Loucy (cell line): Measurements from ENCODE around the gene BABAM2.

Source experiments
- H2AFZ ChIP-seq: fragments of 200-600 bp; sonication (generic); 2 replicates; pipeline ENCODE4 v1.6.0; 2016; ENCODE audit warnings: antibody characterized with exemption, mild to moderate bottlenecking, low read length, moderate library complexity
- H3F3A ChIP-seq: fragments of 200-600 bp; 2 replicates; pipeline ENCODE4 v1.6.0; 2016; ENCODE audit warnings: antibody characterized with exemption, low read depth, mild to moderate bottlenecking
- H3K27me3 ChIP-seq: fragments of 200-600 bp; sonication (generic); 2 replicates; pipeline ENCODE4 v1.6.1; 2014; ENCODE audit warnings: low read length, mild to moderate bottlenecking; ENCODE audit not compliant: insufficient read depth, poor library complexity, severe bottlenecking
- H3K36me3 ChIP-seq: fragments of 200-600 bp; sonication (generic); 2 replicates; pipeline ENCODE4 v1.6.1; 2016; ENCODE audit warnings: low read length; ENCODE audit not compliant: insufficient read depth
- H3K4me1 ChIP-seq: fragments of 200-600 bp; sonication (generic); 2 replicates; pipeline ENCODE4 v1.5.1; 2014; ENCODE audit warnings: low read length, mild to moderate bottlenecking; ENCODE audit not compliant: insufficient read depth, poor library complexity, severe bottlenecking
- H3K4me2 ChIP-seq: fragments of 200-600 bp; sonication (generic); 2 replicates; pipeline ENCODE4 v1.6.0; 2014; ENCODE audit warnings: antibody characterized with exemption, low read length, low read depth, mild to moderate bottlenecking; ENCODE audit not compliant: poor library complexity, severe bottlenecking
- H3K4me3 ChIP-seq: fragments of 200-600 bp; sonication (generic); 2 replicates; pipeline ENCODE4 v1.5.1; 2014; ENCODE audit warnings: low read length, mild to moderate bottlenecking, mixed read lengths; ENCODE audit not compliant: poor library complexity, severe bottlenecking
- H3K79me2 ChIP-seq: fragments of 200-600 bp; sonication (generic); 2 replicates; pipeline ENCODE4 v1.6.1; 2014; ENCODE audit warnings: low read length; ENCODE audit not compliant: insufficient read depth
- H3K9ac ChIP-seq: fragments of 200-600 bp; sonication (generic); 2 replicates; pipeline ENCODE4 v1.6.0; 2014; ENCODE audit warnings: mild to moderate bottlenecking, low read depth, low read length, moderate library complexity; ENCODE audit not compliant: poor library complexity, severe bottlenecking
- H3K9me2 ChIP-seq: fragments of 200-600 bp; sonication (generic); replicated peaks from 2 replicates; pipeline ENCODE4 v1.6.1; 2016; ENCODE audit warnings: low read depth, low read length, mixed read lengths
- H3K9me3 ChIP-seq: fragments of 200-600 bp; sonication (generic); 2 replicates; pipeline ENCODE4 v1.6.1; 2014; ENCODE audit warnings: mild to moderate bottlenecking, antibody characterized with exemption, low read length, low read depth; ENCODE audit not compliant: insufficient read depth
- H4K20me1 ChIP-seq: fragments of 200-600 bp; sonication (generic); 2 replicates; pipeline ENCODE4 v1.6.0; 2014; ENCODE audit warnings: antibody characterized with exemption, low read length, mild to moderate bottlenecking; ENCODE audit not compliant: insufficient read depth, poor library complexity, severe bottlenecking
- CTCF ChIP-seq: fragments of 200-600 bp; sonication (generic); conservative IDR thresholded peaks from 2 replicates; pipeline ENCODE4 v1.5.1; 2014; ENCODE audit warnings: mild to moderate bottlenecking, antibody characterized with exemption, low read length
- EZH2phosphoT487 ChIP-seq: fragments of 200-600 bp; IDR thresholded peaks from 2 replicates; pipeline ENCODE4 v1.6.1; 2018; ENCODE audit warnings: antibody characterized with exemption, mild to moderate bottlenecking, moderate library complexity, borderline replicate concordance

BABAM2 gene

DNA sequence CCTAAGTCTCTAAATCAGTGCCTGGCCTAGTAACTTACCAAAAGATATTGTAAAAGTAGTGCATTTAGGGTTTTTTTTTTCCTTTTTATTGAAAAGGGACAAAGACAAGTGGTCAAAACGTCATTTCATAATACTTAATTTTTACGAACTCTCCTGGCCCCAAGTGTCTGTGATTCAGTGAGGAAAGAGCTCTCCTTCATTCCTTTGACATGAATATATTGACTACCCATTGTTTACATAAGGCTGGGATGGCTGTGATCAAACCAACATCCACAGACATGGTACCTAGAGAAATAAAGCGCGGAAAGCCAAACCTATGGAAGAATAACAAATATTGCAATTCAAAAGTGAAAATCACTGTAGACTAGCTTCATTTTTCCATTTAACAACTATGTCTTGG lies 198.4 kb downstream of the BABAM2 start:
- H3K27me3 ChIP-seq: no peaks in the 10 kb centered on the region
- H3K9ac ChIP-seq: no peak overlapping the region
- H3K79me2 ChIP-seq: no peaks in the 10 kb centered on the region
- no peaks in the 10 kb centered on the region for H3K4me1 ChIP-seq
- no peak overlapping the region for H2AFZ ChIP-seq
- no peaks in the 10 kb centered on the region for H3K9me3 ChIP-seq
- no peaks in the 10 kb centered on the region for H3K9me2 ChIP-seq
- no peak for TF ChIP-seq CTCF
- no peak for TF ChIP-seq EZH2phosphoT487
- no peaks in the 10 kb centered on the region for H4K20me1 ChIP-seq
- no peaks in the 10 kb centered on the region for H3F3A ChIP-seq
- no peak overlapping the region for H3K4me2 ChIP-seq
- H3K36me3 ChIP-seq: no peaks in the 10 kb centered on the region
- no peak overlapping the region for H3K4me3 ChIP-seq

GRCh38 chr2:28089486-28089885 lies 199.0 kb downstream of the BABAM2 start:
- no peak overlapping the region for H3K4me3 ChIP-seq

DNA sequence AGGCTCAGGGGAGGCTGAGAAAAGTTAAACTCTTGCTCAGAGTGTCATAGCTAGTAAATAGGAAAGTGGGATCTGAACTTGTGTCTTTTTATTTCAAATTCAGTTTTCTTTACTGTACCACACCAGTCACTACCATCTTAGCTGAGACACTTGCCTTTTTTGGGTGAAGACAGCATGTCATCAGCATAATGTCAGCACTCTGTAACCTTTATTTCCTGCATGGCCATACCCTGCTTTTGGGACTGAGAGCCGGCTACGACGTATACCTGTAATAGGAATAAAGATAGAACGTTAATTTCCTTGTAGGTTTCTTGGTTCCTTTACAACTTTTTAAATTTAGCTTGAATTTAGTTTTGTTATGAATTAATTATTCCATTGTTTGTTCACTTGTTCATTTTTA lies 202.8 kb downstream of the BABAM2 start:
- H3K79me2 ChIP-seq: no peaks in the 10 kb centered on the region

More at GRCh38 chr2:28089486-28089885, 199.0 kb downstream of the BABAM2 start:
- Histone ChIP-seq H3K27me3 (no peaks in the 10 kb centered on the region), H3K9me2 (no peaks in the 10 kb centered on the region), H3K9me3 (no peaks in the 10 kb centered on the region), H3K79me2 (no peaks in the 10 kb centered on the region), H3K4me1 (no peaks in the 10 kb centered on the region), H3K9ac (no peak overlapping the region), H3K4me2 (no peak overlapping the region), H4K20me1 (no peaks in the 10 kb centered on the region), H3F3A (no peaks in the 10 kb centered on the region), H3K36me3 (no peaks in the 10 kb centered on the region), H2AFZ (no peak overlapping the region)
- TF ChIP-seq EZH2phosphoT487: no peak

More for the DNA sequence above, 202.8 kb downstream of the BABAM2 start:
- H4K20me1 ChIP-seq: no peaks in the 10 kb centered on the region
- no peaks in the 10 kb centered on the region for H3K4me1 ChIP-seq
- no peak overlapping the region for H3K4me2 ChIP-seq
- no peaks in the 10 kb centered on the region for H3K36me3 ChIP-seq
- no peaks in the 10 kb centered on the region for H3K27me3 ChIP-seq
- H2AFZ ChIP-seq: no peak overlapping the region
- no peaks in the 10 kb centered on the region for H3K9me2 ChIP-seq
- H3F3A ChIP-seq: no peaks in the 10 kb centered on the region
- TF ChIP-seq EZH2phosphoT487 (no peak), CTCF (no peak)
- no peaks in the 10 kb centered on the region for H3K9me3 ChIP-seq
- no peak overlapping the region for H3K9ac ChIP-seq
- no peak overlapping the region for H3K4me3 ChIP-seq
